GM03348 (cell line): ENCODE results near the gene APOBEC3H.

Experiments used
- DNase-seq: peaks from one replicate; pipeline ENCODE4 v3.0.0; 2012; ENCODE audit warnings: low spot score

The APOBEC3H gene

GRCh38 chr22:39081016-39081415 lies 16.0 kb upstream of the APOBEC3H start:
- DNase-seq, result no peak

- no peak for DNase-seq
Observed at GRCh38 chr22:39081598-39081997, 15.4 kb upstream of the APOBEC3H start.

GRCh38 chr22:39083212-39084165 lies 13.6 kb upstream of the APOBEC3H start:
- DNase-seq, result no peak

GRCh38 chr22:39084666-39085065 lies 12.4 kb upstream of the APOBEC3H start:
- DNase-seq, result no peak

DNA sequence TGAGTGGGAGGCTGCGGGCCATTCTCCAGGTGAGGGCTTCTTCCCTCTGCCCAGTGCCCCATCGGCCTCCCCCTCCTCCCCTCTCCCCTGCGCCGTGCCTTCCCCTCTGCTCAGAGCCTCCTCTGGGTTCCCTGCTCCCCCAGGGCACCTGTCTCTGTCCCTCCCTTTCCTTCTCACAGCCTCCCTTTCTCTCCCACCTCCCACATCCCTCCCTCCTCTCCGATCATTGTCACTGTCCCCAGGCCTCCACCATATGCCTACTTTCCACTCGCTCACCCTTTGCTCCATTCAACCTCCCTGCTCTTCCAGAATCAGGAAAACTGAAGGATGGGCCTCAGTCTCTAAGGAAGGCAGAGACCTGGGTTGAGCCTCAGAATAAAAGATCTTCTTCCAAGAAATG lies 9.9 kb upstream of the APOBEC3H start:
- DNase-seq, result no peak

DNA sequence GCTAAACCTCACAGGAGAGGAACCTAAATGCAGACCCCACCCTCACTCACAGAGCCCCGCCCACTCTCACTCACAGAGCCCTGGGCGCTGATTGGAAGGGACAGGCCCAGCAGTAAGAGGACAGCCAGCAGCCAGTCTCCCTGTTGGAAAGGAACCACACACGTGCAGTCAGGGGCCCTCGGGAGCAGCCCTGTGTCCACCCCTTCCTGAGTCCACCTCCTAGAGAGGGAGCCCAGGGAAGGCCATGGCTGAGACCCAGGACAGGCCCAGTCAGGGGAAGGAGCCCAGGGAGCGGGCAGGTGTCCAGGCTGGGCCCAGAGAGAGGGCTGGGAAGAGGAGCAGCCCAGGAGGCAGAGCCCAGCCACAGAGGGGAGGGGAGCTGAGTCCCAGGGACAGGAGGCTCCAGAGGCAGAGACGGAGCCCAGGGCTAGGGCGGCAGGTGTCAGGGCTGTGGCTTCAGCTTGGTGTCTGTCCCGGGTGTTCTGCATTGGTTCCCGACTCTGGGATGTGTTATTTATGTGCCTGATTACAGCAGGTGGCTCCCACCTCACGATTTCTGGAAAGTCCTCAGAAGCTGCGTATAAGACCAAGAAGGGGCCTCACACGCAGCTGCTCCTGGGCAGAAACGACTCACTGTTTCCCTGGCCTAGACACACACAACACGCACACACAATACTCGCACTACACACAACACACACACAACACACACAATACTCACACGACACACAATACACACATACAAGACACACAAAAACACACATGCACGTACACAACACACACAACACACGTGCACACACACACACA lies 9.0 kb upstream of the APOBEC3H start:
- DNase-seq, result no peak

DNA sequence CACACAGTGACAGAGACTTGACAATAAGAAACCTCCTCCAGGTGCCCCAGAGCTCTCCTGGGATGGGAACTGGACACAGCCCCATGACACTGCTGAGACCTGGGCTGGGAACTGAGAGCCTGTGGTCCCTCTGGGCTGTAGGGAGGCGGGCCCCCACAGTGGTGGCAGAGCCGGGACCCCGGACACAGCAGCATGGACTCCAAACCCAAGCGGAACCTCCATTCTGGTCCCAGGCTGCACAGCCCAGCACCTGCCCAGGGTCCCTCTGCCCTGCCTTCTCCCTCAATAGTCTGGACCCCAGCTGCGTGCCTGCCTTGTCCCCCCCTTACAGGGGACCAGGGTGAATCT lies 8.4 kb upstream of the APOBEC3H start:
- DNase-seq, result no peak

GRCh38 chr22:39089928-39090327 lies 7.1 kb upstream of the APOBEC3H start:
- no peak for DNase-seq

- DNase-seq, result no peak
Observed at GRCh38 chr22:39090426-39091064, 6.5 kb upstream of the APOBEC3H start.

- no peak for DNase-seq
Observed at GRCh38 chr22:39091126-39092081, 5.6 kb upstream of the APOBEC3H start.

DNA sequence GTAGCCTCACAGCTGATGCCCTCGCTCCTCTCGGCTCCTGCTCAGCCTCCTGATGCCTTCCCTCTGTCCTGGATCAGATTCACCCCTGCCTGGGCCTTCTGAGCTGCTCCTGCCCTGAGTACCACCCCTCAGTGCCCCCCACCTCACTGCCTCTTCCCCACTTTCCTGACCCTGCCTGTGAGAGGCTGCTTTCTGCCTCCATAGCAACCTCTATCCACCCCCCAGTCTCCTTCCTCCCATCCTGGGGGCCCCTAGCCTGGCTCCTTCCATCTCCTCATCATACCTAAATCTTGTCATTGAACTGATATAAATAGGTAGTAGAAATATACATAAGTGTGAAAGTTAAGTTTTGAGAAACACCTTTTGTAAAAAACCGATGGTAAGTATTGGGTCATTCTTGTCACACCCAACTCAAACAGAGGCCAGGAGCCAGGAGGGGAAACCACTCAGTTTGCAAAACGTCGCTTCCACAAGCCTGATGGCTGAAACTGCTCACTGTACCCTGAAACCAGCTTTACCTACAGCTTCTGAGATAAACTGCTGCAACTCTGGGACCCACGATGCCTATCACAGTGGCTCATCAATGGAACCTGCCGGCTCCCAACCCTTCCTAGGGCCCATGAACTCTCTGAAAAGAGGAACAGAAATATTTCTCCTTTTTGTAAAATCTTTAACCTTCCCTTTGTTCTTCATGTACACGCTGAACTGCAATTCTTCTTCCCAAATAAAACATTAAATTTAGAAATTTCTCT lies 4.8 kb upstream of the APOBEC3H start:
- no peak for DNase-seq

- no peak for DNase-seq
Observed at GRCh38 chr22:39094717-39095389, 2.2 kb upstream of the APOBEC3H start.

- no peak for DNase-seq
Observed at GRCh38 chr22:39095971-39096370, 1.1 kb upstream of the APOBEC3H start.

DNA sequence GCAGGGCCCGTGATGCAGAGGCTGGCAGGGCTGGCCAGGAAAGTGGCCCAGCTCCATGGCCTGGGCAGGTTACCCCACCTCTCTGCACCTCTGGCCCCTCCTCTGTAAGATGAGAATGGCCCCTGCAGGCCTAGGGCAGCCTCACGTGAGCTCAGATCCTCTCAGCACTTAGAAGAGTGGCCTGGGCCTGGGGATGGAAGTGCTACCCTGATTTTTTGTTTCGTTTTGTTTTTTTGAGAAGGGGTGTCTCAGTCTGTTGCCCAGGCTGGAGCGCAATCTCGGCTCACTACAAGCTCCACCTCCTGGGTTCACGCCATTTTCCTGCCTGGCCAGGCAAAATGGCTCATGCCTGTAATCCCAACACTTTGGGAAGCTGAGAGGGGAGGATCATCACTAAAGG lies 982 bp downstream of the APOBEC3H start:
- DNase-seq, result no peak

DNA sequence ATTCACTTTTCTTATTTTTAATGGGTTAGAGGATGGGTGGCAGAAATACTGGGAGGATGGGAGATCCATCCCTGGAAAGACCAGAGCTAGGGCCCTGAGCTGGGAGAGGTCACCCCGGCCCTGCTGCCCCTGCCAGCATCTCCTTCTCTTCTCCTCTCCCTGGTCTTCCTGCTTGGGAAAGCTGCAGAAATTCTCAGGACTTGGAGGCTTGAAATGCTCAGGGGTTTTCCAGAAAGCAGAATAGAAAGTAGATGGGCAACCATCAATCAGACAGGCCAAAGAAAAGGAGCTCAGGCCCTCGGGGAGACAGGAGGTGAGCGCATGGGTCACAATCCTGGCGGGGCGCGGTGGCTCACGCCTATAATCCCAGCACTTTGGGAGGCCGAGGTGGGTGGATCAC lies 1.5 kb downstream of the APOBEC3H start:
- no peak for DNase-seq

DNA sequence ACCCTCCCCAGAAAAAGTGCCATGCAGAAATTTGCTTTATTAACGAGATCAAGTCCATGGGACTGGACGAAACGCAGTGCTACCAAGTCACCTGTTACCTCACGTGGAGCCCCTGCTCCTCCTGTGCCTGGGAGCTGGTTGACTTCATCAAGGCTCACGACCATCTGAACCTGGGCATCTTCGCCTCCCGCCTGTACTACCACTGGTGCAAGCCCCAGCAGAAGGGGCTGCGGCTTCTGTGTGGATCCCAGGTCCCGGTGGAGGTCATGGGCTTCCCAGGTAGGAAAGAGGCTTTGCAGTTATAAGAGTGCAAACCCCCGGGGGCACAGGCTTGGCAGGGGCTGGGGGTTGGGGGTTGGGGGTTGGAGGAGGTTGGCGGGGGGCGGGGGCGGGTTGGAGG lies 4.2 kb downstream of the APOBEC3H start:
- DNase-seq, result no peak

GRCh38 chr22:39103431-39103830 lies 6.4 kb downstream of the APOBEC3H start:
- DNase-seq, result no peak

DNA sequence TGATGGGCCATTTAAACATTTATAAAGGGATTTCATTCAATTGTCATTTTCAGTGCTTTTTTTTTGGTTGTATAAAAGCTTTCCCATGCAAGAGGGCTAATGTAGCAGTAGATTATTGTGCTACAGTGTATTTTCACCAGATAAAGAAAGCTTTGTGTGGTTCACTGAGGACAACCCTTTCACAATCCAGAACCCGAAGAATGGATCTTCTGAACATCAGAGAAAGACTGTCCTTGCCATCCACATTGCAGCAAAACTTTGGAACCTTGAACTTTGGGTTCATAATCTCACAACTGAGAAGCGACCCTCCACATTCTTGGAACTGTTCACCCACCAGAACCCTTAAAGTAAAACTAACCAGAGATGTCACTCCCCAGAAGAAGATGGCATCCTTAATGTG lies 9.3 kb downstream of the APOBEC3H start:
- no peak for DNase-seq

GRCh38 chr22:39108487-39108886 lies 11.4 kb downstream of the APOBEC3H start:
- no peak for DNase-seq

- no peak for DNase-seq
Observed at GRCh38 chr22:39109361-39109760, 12.3 kb downstream of the APOBEC3H start.
